AG04449 (cell line): Measurements from ENCODE around the gene ACMSD.
A peak's percentile ranks its signal among the peaks of the same experiment; 100 is the strongest.
"Not testable (repeated sequence)": the region's sequence is repeated elsewhere in the genome, so short reads cannot be mapped to it uniquely, and the experiment has no call there.

Experiments used
- CTCF ChIA-PET: fragments of 350-600 bp; formaldehyde crosslinking; extraction: SDS; loops from one replicate; lab custom pipeline; 2021; ENCODE audit warnings: antibody characterized with exemption; lab: Yijun Ruan, JAX
- POLR2A ChIA-PET: fragments of 400-600, 350-600 bp; formaldehyde crosslinking; extraction: SDS; loops from one replicate; lab custom pipeline; 2020; ENCODE audit warnings: antibody characterized with exemption, inconsistent platforms; lab: Yijun Ruan, JAX
- DNase-seq: peaks from one replicate; pipeline ENCODE4 v3.0.0-alpha.2; 2010; ENCODE audit warnings: low read depth, low spot score
- H3K4me3 ChIP-seq: 2 replicates; pipeline ENCODE4 v1.5.1; 2011; ENCODE audit warnings: low read depth, mild to moderate bottlenecking, control low read depth, low read length
- TF ChIP-seq, protein P1 (sequence below): IDR thresholded peaks from one replicate; pipeline ENCODE4 v1.5.1; 2011; ENCODE audit warnings: mild to moderate bottlenecking, moderate library complexity, low read length, control low read depth, inconsistent platforms; ENCODE audit not compliant: insufficient read depth; ENCODE audit errors: missing control alignments

Gene ACMSD

GRCh38 chr2:134845028-134845427, 6.6 kb downstream of the ACMSD start:
- TF ChIP-seq, protein P1, sequence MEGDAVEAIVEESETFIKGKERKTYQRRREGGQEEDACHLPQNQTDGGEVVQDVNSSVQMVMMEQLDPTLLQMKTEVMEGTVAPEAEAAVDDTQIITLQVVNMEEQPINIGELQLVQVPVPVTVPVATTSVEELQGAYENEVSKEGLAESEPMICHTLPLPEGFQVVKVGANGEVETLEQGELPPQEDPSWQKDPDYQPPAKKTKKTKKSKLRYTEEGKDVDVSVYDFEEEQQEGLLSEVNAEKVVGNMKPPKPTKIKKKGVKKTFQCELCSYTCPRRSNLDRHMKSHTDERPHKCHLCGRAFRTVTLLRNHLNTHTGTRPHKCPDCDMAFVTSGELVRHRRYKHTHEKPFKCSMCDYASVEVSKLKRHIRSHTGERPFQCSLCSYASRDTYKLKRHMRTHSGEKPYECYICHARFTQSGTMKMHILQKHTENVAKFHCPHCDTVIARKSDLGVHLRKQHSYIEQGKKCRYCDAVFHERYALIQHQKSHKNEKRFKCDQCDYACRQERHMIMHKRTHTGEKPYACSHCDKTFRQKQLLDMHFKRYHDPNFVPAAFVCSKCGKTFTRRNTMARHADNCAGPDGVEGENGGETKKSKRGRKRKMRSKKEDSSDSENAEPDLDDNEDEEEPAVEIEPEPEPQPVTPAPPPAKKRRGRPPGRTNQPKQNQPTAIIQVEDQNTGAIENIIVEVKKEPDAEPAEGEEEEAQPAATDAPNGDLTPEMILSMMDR: no peak
- H3K4me3 ChIP-seq: no peak overlapping the region
- POLR2A ChIA-PET: interaction anchor here (0.7 kb wide), 1 partner anchor 1907 kb away, joined by 5 read pairs; no protein-coding TSS in a partner anchor
- no peak for DNase-seq
- CTCF ChIA-PET: interaction anchor here (1.3 kb wide), 1 partner anchor 393 kb away, joined by 4 read pairs; no protein-coding TSS in a partner anchor

DNA sequence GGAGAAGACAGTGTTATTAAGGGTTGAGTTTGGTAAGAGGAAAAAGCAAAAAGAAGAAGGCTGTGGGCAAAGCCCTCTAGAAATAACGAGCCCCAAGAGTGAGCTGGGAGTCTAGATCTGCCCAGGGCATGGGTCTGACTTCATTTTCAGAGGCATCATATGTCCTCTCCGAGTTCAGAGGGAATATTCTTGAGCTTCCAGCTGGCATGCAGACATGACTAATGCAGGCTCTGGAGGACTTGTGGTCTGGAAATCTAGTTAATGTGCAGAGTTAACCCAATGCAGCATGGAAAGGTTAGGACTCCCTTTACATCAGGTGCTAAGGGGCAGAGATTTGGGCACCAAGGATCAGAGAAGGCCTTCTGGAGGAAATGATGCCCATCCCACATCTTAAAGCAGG, 7.3 kb downstream of the ACMSD start:
- POLR2A ChIA-PET: no interaction called here
- H3K4me3 ChIP-seq: no peak overlapping the region
- CTCF ChIA-PET: interaction anchor here (1.3 kb wide), 1 partner anchor 394 kb away, joined by 4 read pairs; no protein-coding TSS in a partner anchor
- DNase-seq: peak; percentile 24
- TF ChIP-seq, protein P1: no peak

GRCh38 chr2:134846213-134846612, 7.8 kb downstream of the ACMSD start:
- CTCF ChIA-PET: interaction anchor here (1.3 kb wide), 1 partner anchor 395 kb away, joined by 4 read pairs; no protein-coding TSS in a partner anchor
- H3K4me3 ChIP-seq: no peak overlapping the region
- TF ChIP-seq, protein P1: no peak
- POLR2A ChIA-PET: no interaction called here
- no peak for DNase-seq

GRCh38 chr2:134847582-134847981, 9.2 kb downstream of the ACMSD start:
- POLR2A ChIA-PET, H3K4me3 ChIP-seq, DNase-seq: not testable (repeated sequence)
- CTCF ChIA-PET: interaction anchor here (0.6 kb wide), 1 partner anchor 51 kb away, joined by 4 read pairs; no protein-coding TSS in a partner anchor

GRCh38 chr2:134852518-134852917, 14.1 kb downstream of the ACMSD start:
- DNase-seq: no peak
- ChIA-PET CTCF (no interaction called here), POLR2A (no interaction called here)
- TF ChIP-seq, protein P1: no peak
- H3K4me3 ChIP-seq: no peak overlapping the region

DNA sequence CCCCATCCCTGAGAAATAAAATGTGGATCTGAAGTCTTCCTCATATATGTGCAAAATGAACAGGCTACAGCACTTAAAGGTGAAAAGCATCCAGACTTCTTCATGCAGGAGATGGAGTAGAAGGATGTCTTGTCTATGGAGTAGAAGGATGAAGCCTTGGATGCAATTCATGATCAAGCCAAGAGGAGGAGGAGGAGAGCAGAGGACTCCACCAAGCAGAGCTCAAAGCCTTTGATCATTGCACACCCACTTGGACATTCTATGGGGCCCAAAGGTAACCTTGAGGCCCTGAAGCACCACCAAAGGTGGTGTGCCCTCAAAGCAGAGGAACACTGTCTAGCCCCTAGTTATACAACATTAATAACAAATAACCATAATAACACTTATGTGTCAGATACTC, 17.3 kb downstream of the ACMSD start:
- H3K4me3 ChIP-seq: no peak overlapping the region
- no peak for DNase-seq
- ChIA-PET POLR2A (no interaction called here), CTCF (interaction anchor here (1.1 kb wide), 1 partner anchor 10 kb away, joined by 3 read pairs; no protein-coding TSS in a partner anchor)
- TF ChIP-seq, protein P1: no peak

- POLR2A ChIA-PET: no interaction called here
- DNase-seq: no peak
- TF ChIP-seq, protein P1: no peak
- H3K4me3 ChIP-seq: no peak overlapping the region
- CTCF ChIA-PET: no interaction called here
These were observed 19.8 kb downstream of the ACMSD start for GRCh38 chr2:134858245-134858644.
